PC-9 (cell line): ENCODE measurements around the gene GRID2. TPM values are rescaled to one million over a fixed set of nuclear protein-coding genes. Genes with fewer than 3 reads are reported as not detected.

Experiments
- BruUV-seq: library from RNA; stranded (reverse); fragments of 400-500 nt; replicated peaks from 2 replicates; lab custom pipeline; 2021; lab: Mats Ljungman, UMichigan
- CTCF ChIA-PET: fragments of 300-600 bp; sonication (Branson Sonifier 250); formaldehyde crosslinking; loops from one replicate; lab custom pipeline; 2022; ENCODE audit warnings: antibody characterized with exemption; lab: Charles Lee
- POLR2A ChIA-PET: fragments of 300-600 bp; sonication (Branson Sonifier 250); formaldehyde crosslinking; loops from one replicate; lab custom pipeline; 2022; ENCODE audit warnings: antibody characterized with exemption; ENCODE audit not compliant: unreplicated experiment; lab: Charles Lee
- DNase-seq, 2 experiments: peaks; one replicate each; pipeline versions ENCODE4 v3.0.0 to v3.0.0-alpha.2; 2015 to 2022; ENCODE audit warnings: mixed read lengths in 1 of 2
- H2AFZ ChIP-seq: fragments of 200-600 bp; sonication (generic); 2 replicates; pipeline ENCODE4 v1.8.1; 2017; ENCODE audit warnings: antibody characterized with exemption
- H3F3A ChIP-seq: fragments of 200-600 bp; sonication (generic); 2 replicates; pipeline ENCODE4 v1.8.1; 2017; ENCODE audit warnings: antibody characterized with exemption, mild to moderate bottlenecking, low read depth; ENCODE audit not compliant: insufficient read depth
- H3K27ac ChIP-seq: fragments of 200-600 bp; sonication (generic); 2 replicates; pipeline ENCODE4 v1.6.1; 2016; ENCODE audit warnings: mixed run types
- H3K27me3 ChIP-seq: fragments of 200-600 bp; sonication (generic); 2 replicates; pipeline ENCODE4 v1.6.1; 2016; ENCODE audit warnings: low read depth, mixed run types; ENCODE audit not compliant: insufficient read depth
- H3K36me3 ChIP-seq: fragments of 200-600 bp; sonication (generic); 2 replicates; pipeline ENCODE4 v1.6.1; 2016; ENCODE audit warnings: low read depth, mixed run types
- H3K4me1 ChIP-seq: fragments of 200-600 bp; sonication (generic); replicated peaks from 2 replicates; pipeline ENCODE4 v1.6.1; 2016; ENCODE audit warnings: mixed run types; ENCODE audit not compliant: insufficient read depth
- H3K4me2 ChIP-seq: fragments of 200-600 bp; sonication (generic); 2 replicates; pipeline ENCODE4 v1.6.1; 2017; ENCODE audit warnings: mixed run types
- H3K4me3 ChIP-seq: fragments of 200-600 bp; sonication (generic); 2 replicates; pipeline ENCODE4 v1.6.1; 2016; ENCODE audit warnings: mixed run types
- H3K79me2 ChIP-seq: fragments of 200-600 bp; sonication (generic); 2 replicates; pipeline ENCODE4 v1.6.1; 2017; ENCODE audit warnings: low read depth, mixed run types
- H3K9me2 ChIP-seq: fragments of 200-600 bp; sonication (generic); 2 replicates; pipeline ENCODE4 v1.8.1; 2017; ENCODE audit warnings: mild to moderate bottlenecking; ENCODE audit not compliant: insufficient read depth
- H3K9me3 ChIP-seq: fragments of 200-600 bp; sonication (generic); 2 replicates; pipeline ENCODE4 v1.8.1; 2016; ENCODE audit warnings: low read depth; ENCODE audit not compliant: insufficient read depth
- H4K20me1 ChIP-seq: fragments of 200-600 bp; sonication (generic); 2 replicates; pipeline ENCODE4 v1.8.1; 2017; ENCODE audit not compliant: insufficient read depth
- EZH2 ChIP-seq: fragments of 200-600 bp; sonication (generic); IDR thresholded peaks from 2 replicates; pipeline ENCODE4 v1.8.0; 2017; ENCODE audit warnings: antibody characterized with exemption, low read depth
- intact Hi-C: fragments of 100-400 bp; cut with micrococcal nuclease; formaldehyde crosslinking; loops from one replicate; pipeline ENCODE4 v1.10.0; 2022; ENCODE audit not compliant: unreplicated experiment
- total RNA-seq: library from RNA; stranded (reverse); gene quantifications from 2 replicates; pipeline ENCODE4 v1.2.3, GENCODE V29; 2021
- TF ChIP-seq, protein P1 (sequence below): fragments of 200-600 bp; sonication (generic); conservative IDR thresholded peaks from 2 replicates; pipeline ENCODE4 v1.6.1; 2017; ENCODE audit warnings: mixed run types, antibody characterized with exemption, mild to moderate bottlenecking, moderate library complexity

The GRID2 gene
- total RNA-seq, 1 experiment from 2014 or later, result not detected

GRCh38 chr4:93467484-93468155 lies 1163.9 kb downstream of the GRID2 start:
- no TSS peak for BruUV-seq
- H3K4me3 ChIP-seq, result no peak overlapping the region
- TF ChIP-seq, protein P1, sequence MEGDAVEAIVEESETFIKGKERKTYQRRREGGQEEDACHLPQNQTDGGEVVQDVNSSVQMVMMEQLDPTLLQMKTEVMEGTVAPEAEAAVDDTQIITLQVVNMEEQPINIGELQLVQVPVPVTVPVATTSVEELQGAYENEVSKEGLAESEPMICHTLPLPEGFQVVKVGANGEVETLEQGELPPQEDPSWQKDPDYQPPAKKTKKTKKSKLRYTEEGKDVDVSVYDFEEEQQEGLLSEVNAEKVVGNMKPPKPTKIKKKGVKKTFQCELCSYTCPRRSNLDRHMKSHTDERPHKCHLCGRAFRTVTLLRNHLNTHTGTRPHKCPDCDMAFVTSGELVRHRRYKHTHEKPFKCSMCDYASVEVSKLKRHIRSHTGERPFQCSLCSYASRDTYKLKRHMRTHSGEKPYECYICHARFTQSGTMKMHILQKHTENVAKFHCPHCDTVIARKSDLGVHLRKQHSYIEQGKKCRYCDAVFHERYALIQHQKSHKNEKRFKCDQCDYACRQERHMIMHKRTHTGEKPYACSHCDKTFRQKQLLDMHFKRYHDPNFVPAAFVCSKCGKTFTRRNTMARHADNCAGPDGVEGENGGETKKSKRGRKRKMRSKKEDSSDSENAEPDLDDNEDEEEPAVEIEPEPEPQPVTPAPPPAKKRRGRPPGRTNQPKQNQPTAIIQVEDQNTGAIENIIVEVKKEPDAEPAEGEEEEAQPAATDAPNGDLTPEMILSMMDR, result no peak
- no peak for TF ChIP-seq EZH2

GRCh38 chr4:93469560-93469959 lies 1165.8 kb downstream of the GRID2 start:
- no peak for DNase-seq
- no peaks in the 10 kb centered on the region for H4K20me1 ChIP-seq
- H2AFZ ChIP-seq, result no peak overlapping the region
- H3K27ac ChIP-seq, result no peak overlapping the region
- no peak overlapping the region for H3K4me2 ChIP-seq
- no peaks in the 10 kb centered on the region for H3K36me3 ChIP-seq
- no peaks in the 10 kb centered on the region for H3K79me2 ChIP-seq
- H3K4me1 ChIP-seq, result no peaks in the 10 kb centered on the region
- no peaks in the 10 kb centered on the region for H3F3A ChIP-seq
- H3K4me3 ChIP-seq, result no peak overlapping the region
- no peaks in the 10 kb centered on the region for H3K9me2 ChIP-seq
- BruUV-seq, result no TSS peak
- CTCF ChIA-PET, result no interaction called here
- H3K9me3 ChIP-seq, result no peaks in the 10 kb centered on the region
- POLR2A ChIA-PET, result no interaction called here
- no peaks in the 10 kb centered on the region for H3K27me3 ChIP-seq
- TF ChIP-seq EZH2, result no peak
- TF ChIP-seq, protein P1, result no peak
- intact Hi-C loops, result no loop called here

More at GRCh38 chr4:93467484-93468155, 1163.9 kb downstream of the GRID2 start:
- Histone ChIP-seq H3K4me2 (no peak overlapping the region), H3K79me2 (no peaks in the 10 kb centered on the region), H2AFZ (no peak overlapping the region), H3K9me3 (no peaks in the 10 kb centered on the region), H3K27me3 (no peaks in the 10 kb centered on the region), H3F3A (no peaks in the 10 kb centered on the region), H4K20me1 (no peaks in the 10 kb centered on the region), H3K9me2 (no peaks in the 10 kb centered on the region), H3K27ac (no peak overlapping the region), H3K4me1 (no peaks in the 10 kb centered on the region), H3K36me3 (no peaks in the 10 kb centered on the region)
- DNase-seq, result no peak
- intact Hi-C loops, result no loop called here
- POLR2A ChIA-PET, result no interaction called here
- CTCF ChIA-PET, result no interaction called here

DNA sequence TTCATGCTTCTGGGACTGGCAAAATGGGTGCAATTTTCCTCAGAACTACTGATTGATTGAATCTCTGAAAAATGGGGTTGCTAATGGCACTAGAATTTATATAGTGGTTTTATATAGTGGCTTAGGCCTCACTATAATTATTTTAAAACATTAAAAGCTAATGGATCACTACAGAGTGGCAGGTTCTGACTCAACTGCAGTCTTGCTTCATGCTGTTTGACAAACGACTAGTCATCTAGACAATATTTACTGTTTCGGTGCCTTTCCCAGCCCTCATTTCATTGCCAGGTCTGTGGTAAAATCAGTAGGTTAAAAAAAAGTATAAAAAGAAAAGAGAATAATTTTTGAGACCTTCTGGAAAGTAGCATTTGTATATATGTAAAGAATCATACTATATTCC lies 1172.0 kb downstream of the GRID2 start:
- H3K4me3 ChIP-seq, result no peak overlapping the region
- intact Hi-C loops, result no loop called here
- DNase-seq, result no peak
- no peak overlapping the region for H2AFZ ChIP-seq
- no peaks in the 10 kb centered on the region for H3K9me2 ChIP-seq
- POLR2A ChIA-PET, result no interaction called here
- H3K4me2 ChIP-seq, result no peak overlapping the region
- H3K4me1 ChIP-seq, result no peaks in the 10 kb centered on the region
- BruUV-seq, result no TSS peak
- no peaks in the 10 kb centered on the region for H3K79me2 ChIP-seq
- no peak for TF ChIP-seq EZH2
- TF ChIP-seq, protein P1, result no peak
- H3K27me3 ChIP-seq, result no peaks in the 10 kb centered on the region
- no peaks in the 10 kb centered on the region for H3F3A ChIP-seq
- no peaks in the 10 kb centered on the region for H3K36me3 ChIP-seq
- H3K9me3 ChIP-seq, result no peaks in the 10 kb centered on the region
- H4K20me1 ChIP-seq, result no peaks in the 10 kb centered on the region
- CTCF ChIA-PET, result no interaction called here
- H3K27ac ChIP-seq, result no peak overlapping the region
